ENCODE data around the gene PRKCE. TPM values are rescaled to one million over a fixed set of nuclear protein-coding genes. Genes with fewer than 3 reads are reported as not detected.

Gene PRKCE
- polyA plus RNA-seq, 3 donors: 1.3 to 7.7 (median 2.3) TPM

GRCh38 chr2:46065152-46065551, 413.7 kb downstream of the PRKCE start:
- no peak for DNase-seq
- no peaks in the 10 kb centered on the region for H3K36me3 Mint-ChIP-seq
- Histone ChIP-seq H4K20me1 (ENCODE audit: insufficient read depth, low read length) (no peaks in the 10 kb centered on the region), H3K4me3 (replicated peaks in 1 of 3; ENCODE audit: low read depth in 2 of 3, low read length in 3 of 3) (no peak overlapping the region), H3K27me3 (ENCODE audit: control insufficient read depth in 2 of 2, insufficient read depth in 2 of 2, low read length in 2 of 2) (no peaks in the 10 kb centered on the region), H2AFZ (ENCODE audit: insufficient read depth, low read depth, low read length, poor library complexity, severe bottlenecking) (no peak overlapping the region), H3K27ac (ENCODE audit: low read depth in 1 of 2, low read length in 2 of 2) (no peak overlapping the region), H3K79me2 (ENCODE audit: insufficient read depth, low read length) (no peaks in the 10 kb centered on the region), H3K4me2 (replicated peaks; ENCODE audit: extremely low read depth, low read length, poor library complexity, severe bottlenecking) (no peak overlapping the region), H3K9me3 (replicated peaks in 1 of 2; ENCODE audit: control insufficient read depth in 1 of 2, insufficient read depth in 1 of 2, low read length in 2 of 2) (no peaks in the 10 kb centered on the region), H3K4me1 (ENCODE audit: control insufficient read depth in 1 of 2, insufficient read depth in 2 of 2, low read length in 2 of 2) (no peaks in the 10 kb centered on the region), H3K36me3 (replicated peaks in 1 of 2; ENCODE audit: control insufficient read depth in 1 of 2, insufficient read depth in 2 of 2, low read length in 2 of 2) (no peaks in the 10 kb centered on the region), H3K9ac (ENCODE audit: insufficient read depth, low read length, poor library complexity, severe bottlenecking) (no peak overlapping the region)
- H3K27ac Mint-ChIP-seq: no peak overlapping the region
- peaks cover 0 to 1% (median 0%) of the 10 kb centered on the region in 3 donors for H3K27me3 Mint-ChIP-seq (ENCODE audit: low read depth in 3 of 3)
- TF ChIP-seq CTCF (IDR thresholded peaks at IDR 0.05): no peak
- intact Hi-C loops (cut with micrococcal nuclease): loop anchor here in 1 of 2 donors (10.0 kb wide), 1 partner anchor 390 kb away; no protein-coding TSS in a partner anchor
- no peaks in the 10 kb centered on the region for H3K9me3 Mint-ChIP-seq
- WGBS (ENCODE audit: insufficient coverage): no CpG with 5 or more reads among the region's 4 CpGs
- peaks cover 3% of the 10 kb centered on the region for H3K4me1 Mint-ChIP-seq
- H3K4me3 Mint-ChIP-seq: no peak overlapping the region

GRCh38 chr2:46066116-46066515, 414.6 kb downstream of the PRKCE start:
- H3K4me2 ChIP-seq (replicated peaks; ENCODE audit: extremely low read depth, low read length, poor library complexity, severe bottlenecking): no peak overlapping the region
- H3K36me3 ChIP-seq (replicated peaks in 1 of 2; ENCODE audit: control insufficient read depth in 1 of 2, insufficient read depth in 2 of 2, low read length in 2 of 2): no peaks in the 10 kb centered on the region
- H3K79me2 ChIP-seq (ENCODE audit: insufficient read depth, low read length): no peaks in the 10 kb centered on the region
- no peaks in the 10 kb centered on the region for H3K27me3 Mint-ChIP-seq (ENCODE audit: low read depth in 3 of 3)
- DNase-seq: no peak
- no peaks in the 10 kb centered on the region for H3K9me3 Mint-ChIP-seq
- peak overlapping the region in 1 of 7 donors; percentile 11 for H3K27ac Mint-ChIP-seq
- no peak overlapping the region for H3K4me3 ChIP-seq (replicated peaks in 1 of 3; ENCODE audit: low read depth in 2 of 3, low read length in 3 of 3)
- H3K4me1 Mint-ChIP-seq: peaks cover 3% of the 10 kb centered on the region
- no peaks in the 10 kb centered on the region for H4K20me1 ChIP-seq (ENCODE audit: insufficient read depth, low read length)
- H3K4me1 ChIP-seq (ENCODE audit: control insufficient read depth in 1 of 2, insufficient read depth in 2 of 2, low read length in 2 of 2): no peaks in the 10 kb centered on the region
- no peak overlapping the region for H3K4me3 Mint-ChIP-seq
- no peak overlapping the region for H2AFZ ChIP-seq (ENCODE audit: insufficient read depth, low read depth, low read length, poor library complexity, severe bottlenecking)
- TF ChIP-seq CTCF (IDR thresholded peaks at IDR 0.05): no peak
- H3K27ac ChIP-seq (ENCODE audit: low read depth in 1 of 2, low read length in 2 of 2): no peak overlapping the region
- WGBS (ENCODE audit: insufficient coverage): no CpG with 5 or more reads among the region's 3 CpGs
- no peaks in the 10 kb centered on the region for H3K36me3 Mint-ChIP-seq
- no peak overlapping the region for H3K9ac ChIP-seq (ENCODE audit: insufficient read depth, low read length, poor library complexity, severe bottlenecking)
- H3K27me3 ChIP-seq (ENCODE audit: control insufficient read depth in 2 of 2, insufficient read depth in 2 of 2, low read length in 2 of 2): no peaks in the 10 kb centered on the region
- H3K9me3 ChIP-seq (replicated peaks in 1 of 2; ENCODE audit: control insufficient read depth in 1 of 2, insufficient read depth in 1 of 2, low read length in 2 of 2): no peaks in the 10 kb centered on the region
- intact Hi-C loops (cut with micrococcal nuclease): loop anchor here in 1 of 2 donors (10.0 kb wide), 1 partner anchor 389 kb away; no protein-coding TSS in a partner anchor
